ENCODE results near the gene AGFG2. TPM values are rescaled to one million over a fixed set of nuclear protein-coding genes. Genes with fewer than 3 reads are reported as not detected.
A peak's percentile ranks its signal among the peaks of the same experiment; 100 is the strongest.

The AGFG2 gene
- total and polyA plus RNA-seq, 2 of the 13 experiments (the other 11 are each of a cell fraction or from before 2014, with no cell fraction given): 125 to 132 TPM

GRCh38 chr7:100611983-100612729 is 73.2 kb downstream of the AGFG2 start, which contains the start of gene MOSPD3 (continued):
- TF ChIP-seq, protein P1, sequence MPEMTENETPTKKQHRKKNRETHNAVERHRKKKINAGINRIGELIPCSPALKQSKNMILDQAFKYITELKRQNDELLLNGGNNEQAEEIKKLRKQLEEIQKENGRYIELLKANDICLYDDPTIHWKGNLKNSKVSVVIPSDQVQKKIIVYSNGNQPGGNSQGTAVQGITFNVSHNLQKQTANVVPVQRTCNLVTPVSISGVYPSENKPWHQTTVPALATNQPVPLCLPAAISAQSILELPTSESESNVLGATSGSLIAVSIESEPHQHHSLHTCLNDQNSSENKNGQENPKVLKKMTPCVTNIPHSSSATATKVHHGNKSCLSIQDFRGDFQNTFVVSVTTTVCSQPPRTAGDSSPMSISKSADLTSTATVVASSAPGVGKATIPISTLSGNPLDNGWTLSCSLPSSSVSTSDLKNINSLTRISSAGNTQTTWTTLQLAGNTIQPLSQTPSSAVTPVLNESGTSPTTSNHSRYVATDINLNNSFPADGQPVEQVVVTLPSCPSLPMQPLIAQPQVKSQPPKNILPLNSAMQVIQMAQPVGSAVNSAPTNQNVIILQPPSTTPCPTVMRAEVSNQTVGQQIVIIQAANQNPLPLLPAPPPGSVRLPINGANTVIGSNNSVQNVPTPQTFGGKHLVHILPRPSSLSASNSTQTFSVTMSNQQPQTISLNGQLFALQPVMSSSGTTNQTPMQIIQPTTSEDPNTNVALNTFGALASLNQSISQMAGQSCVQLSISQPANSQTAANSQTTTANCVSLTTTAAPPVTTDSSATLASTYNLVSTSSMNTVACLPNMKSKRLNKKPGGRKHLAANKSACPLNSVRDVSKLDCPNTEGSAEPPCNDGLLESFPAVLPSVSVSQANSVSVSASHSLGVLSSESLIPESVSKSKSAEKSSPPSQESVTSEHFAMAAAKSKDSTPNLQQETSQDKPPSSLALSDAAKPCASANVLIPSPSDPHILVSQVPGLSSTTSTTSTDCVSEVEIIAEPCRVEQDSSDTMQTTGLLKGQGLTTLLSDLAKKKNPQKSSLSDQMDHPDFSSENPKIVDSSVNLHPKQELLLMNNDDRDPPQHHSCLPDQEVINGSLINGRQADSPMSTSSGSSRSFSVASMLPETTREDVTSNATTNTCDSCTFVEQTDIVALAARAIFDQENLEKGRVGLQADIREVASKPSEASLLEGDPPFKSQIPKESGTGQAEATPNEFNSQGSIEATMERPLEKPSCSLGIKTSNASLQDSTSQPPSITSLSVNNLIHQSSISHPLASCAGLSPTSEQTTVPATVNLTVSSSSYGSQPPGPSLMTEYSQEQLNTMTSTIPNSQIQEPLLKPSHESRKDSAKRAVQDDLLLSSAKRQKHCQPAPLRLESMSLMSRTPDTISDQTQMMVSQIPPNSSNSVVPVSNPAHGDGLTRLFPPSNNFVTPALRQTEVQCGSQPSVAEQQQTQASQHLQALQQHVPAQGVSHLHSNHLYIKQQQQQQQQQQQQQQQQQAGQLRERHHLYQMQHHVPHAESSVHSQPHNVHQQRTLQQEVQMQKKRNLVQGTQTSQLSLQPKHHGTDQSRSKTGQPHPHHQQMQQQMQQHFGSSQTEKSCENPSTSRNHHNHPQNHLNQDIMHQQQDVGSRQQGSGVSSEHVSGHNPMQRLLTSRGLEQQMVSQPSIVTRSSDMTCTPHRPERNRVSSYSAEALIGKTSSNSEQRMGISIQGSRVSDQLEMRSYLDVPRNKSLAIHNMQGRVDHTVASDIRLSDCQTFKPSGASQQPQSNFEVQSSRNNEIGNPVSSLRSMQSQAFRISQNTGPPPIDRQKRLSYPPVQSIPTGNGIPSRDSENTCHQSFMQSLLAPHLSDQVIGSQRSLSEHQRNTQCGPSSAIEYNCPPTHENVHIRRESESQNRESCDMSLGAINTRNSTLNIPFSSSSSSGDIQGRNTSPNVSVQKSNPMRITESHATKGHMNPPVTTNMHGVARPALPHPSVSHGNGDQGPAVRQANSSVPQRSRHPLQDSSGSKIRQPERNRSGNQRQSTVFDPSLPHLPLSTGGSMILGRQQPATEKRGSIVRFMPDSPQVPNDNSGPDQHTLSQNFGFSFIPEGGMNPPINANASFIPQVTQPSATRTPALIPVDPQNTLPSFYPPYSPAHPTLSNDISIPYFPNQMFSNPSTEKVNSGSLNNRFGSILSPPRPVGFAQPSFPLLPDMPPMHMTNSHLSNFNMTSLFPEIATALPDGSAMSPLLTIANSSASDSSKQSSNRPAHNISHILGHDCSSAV (CRISPR knock-in tag; IDR thresholded peaks at IDR 0.05; ENCODE audit: borderline replicate concordance): no peak
- TF ChIP-seq KDM4B (CRISPR knock-in tag; IDR thresholded peaks at IDR 0.05) (no peak), ZNF766 (CRISPR knock-in tag; IDR thresholded peaks at IDR 0.05; ENCODE audit: borderline replicate concordance) (no peak), ZNF17 (CRISPR knock-in tag; IDR thresholded peaks at IDR 0.05) (no peak), SP2 (CRISPR knock-in tag; IDR thresholded peaks at IDR 0.05) (peak; percentile 80), SRSF4 (IDR thresholded peaks at IDR 0.05; ENCODE audit: low read depth, low read length, poor library complexity, severe bottlenecking) (no peak), ETV5 (CRISPR knock-in tag; IDR thresholded peaks at IDR 0.05; ENCODE audit: borderline replicate concordance) (peak; percentile 43; the same call in 1 of the 2 replicates), NCOA5 (CRISPR knock-in tag; IDR thresholded peaks at IDR 0.05) (no peak), TGIF2 (CRISPR knock-in tag; IDR thresholded peaks at IDR 0.05) (0 out of 2 replicates have a peak, but pooled peaks have one; percentile 41), HOMEZ (CRISPR knock-in tag; IDR thresholded peaks at IDR 0.05; ENCODE audit: low read depth) (no peak), ZNF12 (CRISPR knock-in tag; IDR thresholded peaks at IDR 0.05) (no peak), ZNF879 (CRISPR knock-in tag; IDR thresholded peaks at IDR 0.05) (no peak), CTCF (CRISPR knock-in tag; IDR thresholded peaks at IDR 0.05) (no peak)
- TF ChIP-seq, protein P2, sequence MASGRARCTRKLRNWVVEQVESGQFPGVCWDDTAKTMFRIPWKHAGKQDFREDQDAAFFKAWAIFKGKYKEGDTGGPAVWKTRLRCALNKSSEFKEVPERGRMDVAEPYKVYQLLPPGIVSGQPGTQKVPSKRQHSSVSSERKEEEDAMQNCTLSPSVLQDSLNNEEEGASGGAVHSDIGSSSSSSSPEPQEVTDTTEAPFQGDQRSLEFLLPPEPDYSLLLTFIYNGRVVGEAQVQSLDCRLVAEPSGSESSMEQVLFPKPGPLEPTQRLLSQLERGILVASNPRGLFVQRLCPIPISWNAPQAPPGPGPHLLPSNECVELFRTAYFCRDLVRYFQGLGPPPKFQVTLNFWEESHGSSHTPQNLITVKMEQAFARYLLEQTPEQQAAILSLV (CRISPR knock-in tag; IDR thresholded peaks at IDR 0.05; ENCODE audit: borderline replicate concordance): no peak
- TF ChIP-seq, protein P3, sequence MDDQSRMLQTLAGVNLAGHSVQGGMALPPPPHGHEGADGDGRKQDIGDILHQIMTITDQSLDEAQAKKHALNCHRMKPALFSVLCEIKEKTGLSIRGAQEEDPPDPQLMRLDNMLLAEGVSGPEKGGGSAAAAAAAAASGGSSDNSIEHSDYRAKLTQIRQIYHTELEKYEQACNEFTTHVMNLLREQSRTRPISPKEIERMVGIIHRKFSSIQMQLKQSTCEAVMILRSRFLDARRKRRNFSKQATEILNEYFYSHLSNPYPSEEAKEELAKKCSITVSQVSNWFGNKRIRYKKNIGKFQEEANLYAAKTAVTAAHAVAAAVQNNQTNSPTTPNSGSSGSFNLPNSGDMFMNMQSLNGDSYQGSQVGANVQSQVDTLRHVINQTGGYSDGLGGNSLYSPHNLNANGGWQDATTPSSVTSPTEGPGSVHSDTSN (CRISPR knock-in tag; IDR thresholded peaks at IDR 0.05; ENCODE audit: borderline replicate concordance): no peak
